GM12874 (cell line): ENCODE results near the gene PYROXD2.

Source experiments
- TF ChIP-seq, protein P1 (sequence below): IDR thresholded peaks from 2 replicates; pipeline ENCODE4 v1.5.1; 2011; ENCODE audit warnings: low read depth, mild to moderate bottlenecking, control low read depth, low read length, moderate library complexity; ENCODE audit not compliant: insufficient read depth

The PYROXD2 gene

DNA sequence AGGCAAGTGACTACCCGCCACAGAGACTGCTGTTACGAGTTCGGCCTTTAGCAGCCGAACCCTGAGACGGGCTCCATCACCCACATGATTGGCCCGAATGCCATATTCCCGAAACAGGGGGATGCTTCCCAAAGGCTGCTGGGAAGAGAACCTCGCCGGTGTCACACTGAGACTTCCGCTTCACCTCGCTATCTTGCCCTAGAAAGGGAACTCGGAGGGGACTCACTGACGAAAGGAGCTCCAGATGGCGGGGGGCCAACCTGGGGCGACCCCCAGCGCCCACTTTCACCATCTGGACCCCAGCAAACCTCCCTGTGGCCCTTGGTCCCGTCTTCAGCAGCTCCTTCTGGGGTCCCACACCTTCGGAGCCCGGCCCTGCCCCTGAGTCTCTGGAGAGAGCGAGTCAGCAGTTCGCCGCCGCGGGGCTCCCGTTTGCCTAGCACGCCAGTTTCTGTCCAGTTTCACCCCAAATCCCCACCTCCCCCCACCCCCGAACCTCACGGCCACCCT lies 31.2 kb upstream of the PYROXD2 start:
- TF ChIP-seq, protein P1, sequence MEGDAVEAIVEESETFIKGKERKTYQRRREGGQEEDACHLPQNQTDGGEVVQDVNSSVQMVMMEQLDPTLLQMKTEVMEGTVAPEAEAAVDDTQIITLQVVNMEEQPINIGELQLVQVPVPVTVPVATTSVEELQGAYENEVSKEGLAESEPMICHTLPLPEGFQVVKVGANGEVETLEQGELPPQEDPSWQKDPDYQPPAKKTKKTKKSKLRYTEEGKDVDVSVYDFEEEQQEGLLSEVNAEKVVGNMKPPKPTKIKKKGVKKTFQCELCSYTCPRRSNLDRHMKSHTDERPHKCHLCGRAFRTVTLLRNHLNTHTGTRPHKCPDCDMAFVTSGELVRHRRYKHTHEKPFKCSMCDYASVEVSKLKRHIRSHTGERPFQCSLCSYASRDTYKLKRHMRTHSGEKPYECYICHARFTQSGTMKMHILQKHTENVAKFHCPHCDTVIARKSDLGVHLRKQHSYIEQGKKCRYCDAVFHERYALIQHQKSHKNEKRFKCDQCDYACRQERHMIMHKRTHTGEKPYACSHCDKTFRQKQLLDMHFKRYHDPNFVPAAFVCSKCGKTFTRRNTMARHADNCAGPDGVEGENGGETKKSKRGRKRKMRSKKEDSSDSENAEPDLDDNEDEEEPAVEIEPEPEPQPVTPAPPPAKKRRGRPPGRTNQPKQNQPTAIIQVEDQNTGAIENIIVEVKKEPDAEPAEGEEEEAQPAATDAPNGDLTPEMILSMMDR, result no peak

DNA sequence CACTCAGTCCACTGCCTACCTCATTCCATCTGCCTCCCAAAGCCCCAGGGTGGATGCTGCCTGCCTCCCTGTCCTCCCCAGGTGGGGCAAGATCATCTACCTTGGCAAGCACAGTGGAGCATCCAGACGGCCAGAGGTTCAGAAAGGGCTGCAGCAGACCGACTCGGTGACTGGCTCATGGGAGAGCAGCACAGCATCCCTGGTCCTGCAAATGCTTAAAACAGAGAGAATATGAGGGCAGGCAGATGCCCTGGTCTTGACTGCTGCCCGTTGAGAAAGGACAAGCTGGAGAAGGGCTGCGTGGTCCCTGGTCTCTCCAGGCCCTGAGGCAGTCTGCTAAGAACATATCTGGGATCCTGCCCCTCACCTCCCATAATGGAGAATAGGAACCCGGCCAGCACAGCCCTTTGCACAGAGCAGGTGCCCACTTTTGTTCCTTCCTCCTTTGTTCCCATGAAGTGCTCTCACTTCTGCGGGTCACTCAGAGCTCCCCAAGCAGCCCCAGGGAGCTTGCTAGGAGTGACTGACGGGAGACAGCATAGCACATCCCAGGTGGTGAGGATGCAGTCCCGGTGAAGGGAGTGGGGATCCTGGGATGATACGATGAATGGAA lies 30.3 kb upstream of the PYROXD2 start:
- TF ChIP-seq, protein P1, result no peak

DNA sequence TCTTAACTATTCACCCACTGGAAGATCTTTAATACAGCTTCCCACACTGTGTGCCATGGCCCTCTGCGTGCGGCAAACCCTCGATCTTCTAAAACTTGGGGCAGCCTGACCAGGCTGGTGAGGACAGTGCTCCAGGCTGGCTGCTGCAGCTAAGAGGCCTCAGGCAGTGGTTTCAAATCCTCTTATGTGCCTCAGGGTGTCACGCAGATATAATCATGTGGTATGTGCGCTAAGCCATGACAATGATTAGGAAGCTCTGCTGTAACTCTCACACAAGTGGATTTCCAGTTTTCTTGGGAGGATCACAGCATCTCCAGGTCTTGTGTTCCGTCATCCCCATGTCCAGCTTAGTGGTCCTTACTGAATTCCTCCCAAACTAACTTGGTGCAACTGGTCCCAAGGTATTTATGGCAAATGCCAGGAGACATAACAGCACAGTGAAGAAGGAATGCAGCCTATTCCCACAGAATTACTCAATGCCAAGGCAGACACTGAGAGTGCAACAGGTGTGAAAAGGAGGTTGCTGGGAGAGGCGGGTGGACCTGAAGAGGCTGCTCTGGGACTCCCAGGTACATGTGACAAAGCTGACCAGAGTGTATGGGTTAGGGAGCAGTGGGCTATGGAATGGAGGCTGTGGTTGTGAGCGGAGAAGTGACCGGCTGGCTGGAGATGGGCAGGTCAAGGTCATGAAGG lies 29.5 kb upstream of the PYROXD2 start:
- TF ChIP-seq, protein P1, result no peak

DNA sequence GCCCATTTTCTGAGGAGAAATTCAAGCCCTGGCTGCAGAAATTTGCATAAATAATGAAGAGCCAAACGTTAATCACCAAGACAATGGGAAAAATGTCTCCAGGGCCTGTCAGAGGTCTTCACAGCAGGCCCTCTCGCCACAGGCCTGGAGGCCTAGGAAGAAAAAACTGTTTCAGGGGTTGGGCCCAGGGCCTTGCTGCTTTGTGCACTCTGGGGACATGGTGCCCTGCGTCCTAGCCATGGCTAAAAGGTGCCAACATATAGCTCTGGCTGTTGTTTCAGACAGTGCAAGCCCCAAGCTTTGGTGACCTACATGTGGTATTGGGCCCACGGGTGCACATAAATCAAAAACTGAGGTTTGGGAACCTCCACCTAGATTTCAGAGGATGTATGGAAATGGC lies 23.7 kb upstream of the PYROXD2 start:
- TF ChIP-seq, protein P1, result no peak

DNA sequence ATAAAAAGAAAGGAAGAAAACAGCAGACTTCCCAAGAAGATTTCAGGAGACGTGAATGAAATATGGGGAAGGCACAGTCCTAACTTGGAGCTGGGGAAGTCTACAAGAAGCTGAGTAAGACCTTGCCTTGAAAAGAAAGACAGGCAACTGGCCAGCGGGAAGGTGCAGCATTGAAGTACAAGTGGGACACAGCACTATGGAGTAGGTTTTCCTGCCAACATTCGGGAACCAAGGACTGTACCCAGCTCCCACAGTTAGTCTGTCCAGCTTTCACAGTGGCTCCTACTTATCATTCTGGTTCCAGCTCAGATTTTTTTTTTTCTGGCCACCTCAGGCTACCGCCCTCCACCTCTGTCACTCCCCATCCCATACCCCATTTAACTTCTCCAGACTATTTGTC lies 21.7 kb upstream of the PYROXD2 start:
- TF ChIP-seq, protein P1, result no peak

DNA sequence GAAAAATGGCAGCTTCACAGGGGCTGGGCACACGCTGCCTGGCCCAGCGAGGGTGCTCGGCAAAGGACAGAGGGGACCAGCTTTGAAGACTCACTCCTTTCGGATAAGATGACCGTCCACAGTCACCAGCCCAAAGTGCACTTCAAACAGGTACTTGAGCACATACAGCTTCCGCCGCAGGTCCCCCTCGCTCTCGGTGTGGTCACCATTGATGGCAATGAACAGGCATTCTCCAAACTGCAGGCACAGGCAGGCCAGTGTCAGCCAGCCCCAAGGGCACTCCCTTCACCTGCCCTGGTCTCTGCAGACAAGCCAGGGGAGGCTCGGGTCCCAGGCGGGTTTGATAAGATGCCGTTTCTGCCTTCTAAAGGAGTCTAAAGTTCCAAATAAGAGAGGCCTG lies 20.2 kb upstream of the PYROXD2 start:
- TF ChIP-seq, protein P1, result no peak

DNA sequence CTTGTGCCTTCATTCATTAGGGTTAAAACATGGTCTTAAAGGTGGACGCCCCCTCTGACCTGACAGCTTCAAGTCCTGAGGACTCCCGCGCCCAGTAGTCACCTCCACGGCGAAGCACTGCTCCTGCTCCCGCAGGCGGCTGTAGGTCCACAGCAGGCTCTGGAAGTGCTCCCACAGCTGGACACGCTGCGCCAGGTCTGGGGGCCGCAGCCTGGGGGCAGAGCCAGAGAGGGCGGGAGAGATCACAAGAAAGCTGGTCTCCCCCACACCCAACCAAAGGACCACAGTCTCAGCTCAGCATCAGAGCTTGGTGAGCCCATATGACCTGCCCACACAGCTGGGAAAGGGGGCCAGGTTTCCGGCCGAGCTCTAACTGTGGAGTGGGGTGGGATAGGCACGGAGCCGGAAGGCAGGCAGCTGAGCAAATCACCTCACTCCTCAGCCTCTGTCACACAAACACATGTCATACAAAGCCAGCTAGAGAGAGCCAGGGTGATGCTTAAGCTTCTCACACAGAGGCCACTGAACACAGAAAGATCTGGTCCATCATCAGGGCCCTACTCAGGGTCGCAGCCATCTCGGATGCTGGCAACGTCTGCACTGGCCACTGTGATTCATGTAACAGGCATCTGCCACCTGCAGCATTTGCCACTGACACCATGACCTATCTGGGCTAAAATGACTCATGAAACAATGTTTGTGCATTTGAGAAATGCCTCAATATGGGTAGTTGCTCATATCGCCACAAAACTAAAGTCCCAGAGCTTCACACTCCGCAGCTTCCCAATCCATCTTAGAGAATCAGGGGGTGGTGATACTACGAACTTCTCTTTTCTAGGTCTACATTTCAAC lies 19.1 kb upstream of the PYROXD2 start:
- TF ChIP-seq, protein P1, result no peak
